ENCODE data around the gene SLC39A11. TPM values are rescaled to one million over a fixed set of nuclear protein-coding genes. Genes with fewer than 3 reads are reported as not detected.

The SLC39A11 gene
- total RNA-seq, 2 donors from 2014 or later: 21.5 to 26.4 TPM

DNA sequence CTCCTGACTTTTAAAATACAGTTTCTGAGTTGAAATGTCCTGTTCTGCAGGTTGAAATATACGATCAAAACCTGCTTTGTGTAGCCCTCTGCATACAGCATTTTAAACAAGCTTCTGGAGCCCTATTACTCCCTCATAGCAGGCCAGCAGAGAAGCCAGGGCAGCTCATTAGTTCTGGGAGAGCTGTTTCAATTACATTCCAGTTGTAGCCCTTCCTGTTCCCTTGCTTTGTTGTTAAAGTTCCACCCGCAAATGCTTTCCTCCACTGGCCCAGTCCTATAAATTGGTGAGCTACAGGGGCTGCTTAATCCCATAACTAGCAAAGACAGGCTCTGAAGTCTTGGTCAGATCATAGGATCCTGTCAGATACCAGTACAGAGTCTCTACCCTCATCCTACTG, 162.5 kb downstream of the SLC39A11 start:
- Mint-ChIP-seq H3K9me3 (no peaks in the 10 kb centered on the region), H3K4me3 (no peak overlapping the region), H3K27me3 (ENCODE audit: low read depth) (no peaks in the 10 kb centered on the region), H3K36me3 (ENCODE audit: insufficient read depth in 2 of 2) (no peaks in the 10 kb centered on the region), H3K4me1 (ENCODE audit: low read depth) (peaks cover 20% of the 10 kb centered on the region), H3K27ac (no peak overlapping the region)
- DNase-seq (no peak), ATAC-seq (replicated peaks in 1 of 2) (no peak)

- H3K9me3 Mint-ChIP-seq: no peaks in the 10 kb centered on the region
- DNase-seq (no peak), ATAC-seq (replicated peaks in 1 of 2) (no peak)
- H3K4me1 Mint-ChIP-seq (ENCODE audit: low read depth): peaks cover 20% of the 10 kb centered on the region
- no peak overlapping the region for H3K4me3 Mint-ChIP-seq
- no peaks in the 10 kb centered on the region for H3K27me3 Mint-ChIP-seq (ENCODE audit: low read depth)
- H3K36me3 Mint-ChIP-seq (ENCODE audit: insufficient read depth in 2 of 2): no peaks in the 10 kb centered on the region
- H3K27ac Mint-ChIP-seq: no peak overlapping the region
These were observed 163.9 kb downstream of the SLC39A11 start for GRCh38 chr17:72928454-72929136.

DNA sequence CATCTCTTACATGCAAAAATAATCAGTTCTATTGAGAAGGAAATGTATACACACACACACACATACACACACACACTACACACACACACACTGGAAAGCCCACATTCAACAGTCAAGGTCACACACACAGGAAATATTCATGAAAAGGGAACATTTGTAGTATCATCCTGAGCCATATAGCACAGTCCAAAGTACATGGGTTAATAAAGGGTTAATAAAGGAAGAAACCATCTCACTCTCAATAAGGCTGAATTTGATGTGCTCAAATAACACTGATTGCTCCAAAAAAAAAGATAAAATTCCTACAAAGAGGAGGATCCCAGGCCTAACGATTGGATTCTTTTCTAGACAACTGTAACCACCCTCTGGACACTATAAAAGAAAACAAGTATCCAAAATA, 164.7 kb downstream of the SLC39A11 start:
- peaks cover 18% of the 10 kb centered on the region for H3K4me1 Mint-ChIP-seq (ENCODE audit: low read depth)
- no peak for ATAC-seq (replicated peaks in 1 of 2)
- no peak overlapping the region for H3K4me3 Mint-ChIP-seq
- no peaks in the 10 kb centered on the region for H3K27me3 Mint-ChIP-seq (ENCODE audit: low read depth)
- H3K36me3 Mint-ChIP-seq (ENCODE audit: insufficient read depth in 2 of 2): peaks cover 0 to 3% of the 10 kb centered on the region in 2 donors
- no peak overlapping the region for H3K27ac Mint-ChIP-seq
- no peak for DNase-seq
- no peaks in the 10 kb centered on the region for H3K9me3 Mint-ChIP-seq

DNA sequence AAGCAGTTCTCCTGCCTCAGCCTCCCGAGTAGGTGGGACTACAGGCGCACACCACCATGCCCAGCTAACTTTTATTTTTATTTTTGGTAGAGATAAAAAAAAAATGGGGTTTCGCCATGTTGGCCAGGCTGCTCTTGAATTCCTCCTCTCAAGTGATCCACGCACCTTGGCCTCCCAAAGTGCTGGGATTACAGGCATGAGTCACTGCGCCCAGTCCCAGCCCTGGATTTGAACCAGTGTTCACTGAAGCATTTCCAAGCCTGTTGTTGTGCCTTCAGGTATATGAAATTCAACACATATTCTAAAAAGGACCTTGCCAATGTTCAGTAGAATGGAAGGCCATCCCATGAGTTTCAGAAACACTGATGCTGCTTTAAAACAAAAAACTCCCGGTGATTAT, 165.3 kb downstream of the SLC39A11 start:
- H3K36me3 Mint-ChIP-seq (ENCODE audit: insufficient read depth in 2 of 2): peaks cover 0 to 3% of the 10 kb centered on the region in 2 donors
- DNase-seq (no peak), ATAC-seq (replicated peaks in 1 of 2) (no peak)
- no peaks in the 10 kb centered on the region for H3K27me3 Mint-ChIP-seq (ENCODE audit: low read depth)
- H3K27ac Mint-ChIP-seq: no peak overlapping the region
- H3K4me3 Mint-ChIP-seq: no peak overlapping the region
- no peaks in the 10 kb centered on the region for H3K9me3 Mint-ChIP-seq
- H3K4me1 Mint-ChIP-seq (ENCODE audit: low read depth): peaks cover 14% of the 10 kb centered on the region

- Mint-ChIP-seq H3K27ac (no peak overlapping the region), H3K36me3 (ENCODE audit: insufficient read depth in 2 of 2) (peaks cover 0 to 3% of the 10 kb centered on the region in 2 donors)
- no peak for ATAC-seq (replicated peaks in 1 of 2)
These were observed 166.3 kb downstream of the SLC39A11 start for GRCh38 chr17:72926171-72926570.

GRCh38 chr17:72924196-72924595, 168.3 kb downstream of the SLC39A11 start:
- DNase-seq (no peak), ATAC-seq (replicated peaks in 1 of 2) (no peak)
- no peak overlapping the region for H3K4me3 Mint-ChIP-seq
- H3K36me3 Mint-ChIP-seq (ENCODE audit: insufficient read depth in 2 of 2): peaks cover 0 to 3% of the 10 kb centered on the region in 2 donors
- no peaks in the 10 kb centered on the region for H3K4me1 Mint-ChIP-seq (ENCODE audit: low read depth)
- H3K9me3 Mint-ChIP-seq: no peaks in the 10 kb centered on the region
- H3K27ac Mint-ChIP-seq: no peak overlapping the region
- H3K27me3 Mint-ChIP-seq (ENCODE audit: low read depth): no peaks in the 10 kb centered on the region

More at GRCh38 chr17:72926171-72926570, 166.3 kb downstream of the SLC39A11 start:
- no peaks in the 10 kb centered on the region for H3K9me3 Mint-ChIP-seq
- no peak overlapping the region for H3K4me3 Mint-ChIP-seq
- peaks cover 5% of the 10 kb centered on the region for H3K4me1 Mint-ChIP-seq (ENCODE audit: low read depth)
- no peak for DNase-seq
- H3K27me3 Mint-ChIP-seq (ENCODE audit: low read depth): no peaks in the 10 kb centered on the region

- no peak overlapping the region for H3K4me3 Mint-ChIP-seq
- DNase-seq (no peak), ATAC-seq (replicated peaks in 1 of 2) (no peak)
- H3K36me3 Mint-ChIP-seq (ENCODE audit: insufficient read depth in 2 of 2): peaks cover 0 to 3% of the 10 kb centered on the region in 2 donors
- H3K27me3 Mint-ChIP-seq (ENCODE audit: low read depth): no peaks in the 10 kb centered on the region
- no peak overlapping the region for H3K27ac Mint-ChIP-seq
- no peaks in the 10 kb centered on the region for H3K9me3 Mint-ChIP-seq
- no peaks in the 10 kb centered on the region for H3K4me1 Mint-ChIP-seq (ENCODE audit: low read depth)
These were observed 170.3 kb downstream of the SLC39A11 start for GRCh38 chr17:72922219-72922618.

DNA sequence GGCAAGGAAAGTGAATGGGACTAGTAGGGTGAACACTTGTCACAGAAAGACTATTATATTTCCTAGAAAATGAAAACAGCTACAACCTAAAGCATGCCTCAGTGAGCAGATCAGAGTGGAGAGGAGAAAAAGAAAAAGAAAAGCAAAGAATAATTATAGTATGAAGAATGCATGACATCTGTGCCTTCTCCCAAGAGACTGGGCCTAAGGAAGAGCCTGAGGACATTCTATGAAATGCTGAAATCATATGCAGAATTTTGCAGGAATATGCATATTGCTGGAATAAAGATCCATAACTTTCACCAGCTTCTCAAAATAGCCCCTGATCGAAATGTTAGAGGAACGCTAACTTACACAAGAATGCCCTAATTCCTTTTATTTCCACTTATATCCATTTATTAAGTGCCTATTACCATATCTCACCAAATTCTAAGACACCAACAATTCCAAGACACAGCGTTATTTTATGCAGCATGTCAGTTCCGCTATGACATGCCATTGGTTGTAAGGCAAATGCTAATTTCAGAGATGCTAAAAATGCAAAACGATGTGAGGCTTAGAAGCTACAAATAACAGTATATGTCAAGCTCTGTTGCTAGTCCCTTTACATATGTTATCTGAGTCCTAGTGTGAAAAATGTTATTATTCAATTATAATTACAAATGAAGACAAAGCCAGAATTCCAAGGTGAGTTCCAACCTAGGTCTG, 171.0 kb downstream of the SLC39A11 start:
- no peaks in the 10 kb centered on the region for H3K4me1 Mint-ChIP-seq (ENCODE audit: low read depth)
- H3K27me3 Mint-ChIP-seq (ENCODE audit: low read depth): no peaks in the 10 kb centered on the region
- no peak overlapping the region for H3K4me3 Mint-ChIP-seq
- H3K36me3 Mint-ChIP-seq (ENCODE audit: insufficient read depth in 2 of 2): peaks cover 0 to 3% of the 10 kb centered on the region in 2 donors
- ATAC-seq (replicated peaks in 1 of 2) (no peak), DNase-seq (no peak)
- H3K9me3 Mint-ChIP-seq: no peaks in the 10 kb centered on the region
- no peak overlapping the region for H3K27ac Mint-ChIP-seq

DNA sequence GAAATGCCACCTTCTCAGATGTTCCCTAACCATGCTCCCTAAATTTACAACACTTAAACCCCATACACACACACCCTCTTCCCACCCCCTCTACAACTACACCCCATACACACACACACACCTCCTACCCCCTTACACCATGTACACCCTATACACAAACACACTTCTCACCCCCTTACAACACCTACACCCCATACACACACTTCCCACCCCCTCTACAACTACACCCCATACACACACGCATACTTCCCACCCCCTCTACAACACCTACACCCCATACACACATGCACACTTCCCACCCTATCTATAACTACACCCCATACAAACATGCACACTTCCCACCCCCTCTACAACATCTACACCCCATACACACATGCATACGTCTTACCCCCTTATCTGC, 172.0 kb downstream of the SLC39A11 start:
- no peak for DNase-seq
- Mint-ChIP-seq H3K27ac (no peak overlapping the region), H3K4me3 (no peak overlapping the region), H3K27me3 (ENCODE audit: low read depth) (no peaks in the 10 kb centered on the region), H3K4me1 (ENCODE audit: low read depth) (no peaks in the 10 kb centered on the region), H3K36me3 (ENCODE audit: insufficient read depth in 2 of 2) (peaks cover 0 to 3% of the 10 kb centered on the region in 2 donors), H3K9me3 (no peaks in the 10 kb centered on the region)
- no peak for ATAC-seq (replicated peaks in 1 of 2)

DNA sequence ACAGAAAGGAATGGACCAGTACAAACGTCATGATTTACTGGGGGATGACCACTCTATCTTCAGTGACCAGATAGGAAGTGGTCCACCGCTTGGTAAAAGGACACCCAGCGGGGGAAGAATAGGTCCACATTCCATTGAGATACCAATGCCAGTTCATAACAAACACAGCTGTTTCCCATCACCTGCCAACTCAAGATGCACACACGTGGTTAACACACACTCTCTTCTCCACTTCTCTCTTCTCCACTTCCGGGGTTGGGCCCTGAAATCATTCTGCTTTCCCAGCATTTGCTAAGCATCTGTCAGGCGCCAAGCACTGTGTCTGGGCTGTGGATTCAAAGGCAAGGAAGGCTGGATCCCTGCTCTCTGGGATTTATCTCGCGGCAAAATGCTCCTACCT, 175.5 kb downstream of the SLC39A11 start:
- H3K27me3 Mint-ChIP-seq (ENCODE audit: low read depth): no peaks in the 10 kb centered on the region
- no peak overlapping the region for H3K27ac Mint-ChIP-seq
- no peaks in the 10 kb centered on the region for H3K36me3 Mint-ChIP-seq (ENCODE audit: insufficient read depth in 2 of 2)
- no peak for ATAC-seq (replicated peaks in 1 of 2)
- DNase-seq: no peak
- no peaks in the 10 kb centered on the region for H3K4me1 Mint-ChIP-seq (ENCODE audit: low read depth)
- H3K9me3 Mint-ChIP-seq: no peaks in the 10 kb centered on the region
- H3K4me3 Mint-ChIP-seq: no peak overlapping the region

- no peaks in the 10 kb centered on the region for H3K9me3 Mint-ChIP-seq
- DNase-seq: no peak
- H3K27me3 Mint-ChIP-seq (ENCODE audit: low read depth): no peaks in the 10 kb centered on the region
- no peaks in the 10 kb centered on the region for H3K36me3 Mint-ChIP-seq (ENCODE audit: insufficient read depth in 2 of 2)
- H3K27ac Mint-ChIP-seq: no peak overlapping the region
- no peaks in the 10 kb centered on the region for H3K4me1 Mint-ChIP-seq (ENCODE audit: low read depth)
- no peak for ATAC-seq (replicated peaks in 1 of 2)
- H3K4me3 Mint-ChIP-seq: no peak overlapping the region
These were observed 176.8 kb downstream of the SLC39A11 start for GRCh38 chr17:72915625-72916081.

- Mint-ChIP-seq H3K27me3 (ENCODE audit: low read depth) (no peaks in the 10 kb centered on the region), H3K36me3 (ENCODE audit: insufficient read depth in 2 of 2) (no peaks in the 10 kb centered on the region), H3K27ac (no peak overlapping the region), H3K4me1 (ENCODE audit: low read depth) (no peaks in the 10 kb centered on the region), H3K9me3 (no peaks in the 10 kb centered on the region), H3K4me3 (no peak overlapping the region)
- DNase-seq: no peak
- no peak for ATAC-seq (replicated peaks in 1 of 2)
These were observed 179.3 kb downstream of the SLC39A11 start for GRCh38 chr17:72913142-72913682.

DNA sequence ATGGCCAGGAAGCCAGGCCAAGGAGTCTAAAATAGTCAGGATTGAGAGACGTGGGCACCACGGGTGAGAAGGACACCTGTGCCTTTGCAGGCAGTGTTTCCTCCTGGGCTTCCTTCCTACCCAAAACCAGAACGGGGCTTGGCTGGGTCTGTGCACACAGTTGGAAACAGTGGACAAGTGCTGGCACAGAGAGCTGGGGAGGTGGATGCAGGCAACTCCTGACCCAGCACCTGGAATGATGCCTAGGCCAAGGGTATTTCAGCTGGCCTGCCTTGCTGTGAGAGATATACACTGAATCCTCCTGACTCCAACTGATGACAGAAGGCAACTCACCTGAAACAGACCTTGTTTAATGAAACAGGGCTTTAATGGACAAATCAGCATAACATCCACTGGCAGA, 186.2 kb downstream of the SLC39A11 start:
- Mint-ChIP-seq H3K4me3 (no peak overlapping the region), H3K27ac (no peak overlapping the region), H3K4me1 (ENCODE audit: low read depth) (no peaks in the 10 kb centered on the region), H3K36me3 (ENCODE audit: insufficient read depth in 2 of 2) (no peaks in the 10 kb centered on the region), H3K9me3 (no peaks in the 10 kb centered on the region), H3K27me3 (ENCODE audit: low read depth) (no peaks in the 10 kb centered on the region)
- DNase-seq (no peak), ATAC-seq (replicated peaks in 1 of 2) (no peak)

All from activated T-cell treated with anti-CD3 and anti-CD28 coated beads, Interleukin-2, amount 50 U/mL, for 72 hours (primary cell).